Neuronal stem cell (in vitro differentiated cells): ENCODE measurements around the gene KLF13.

Experiments
- DNase-seq: peaks from one replicate; pipeline ENCODE4 v3.0.0-alpha.2; 2013; ENCODE audit warnings: low spot score
- H2AFZ ChIP-seq: one replicate; pipeline ENCODE4 v1.6.1; 2013; ENCODE audit warnings: mild to moderate bottlenecking, low read length, inconsistent platforms
- H2AK5ac ChIP-seq: 2 replicates; pipeline ENCODE4 v1.6.1; 2013; ENCODE audit warnings: low read depth, mild to moderate bottlenecking, inconsistent platforms, low read length, moderate library complexity, mixed read lengths
- H2BK120ac ChIP-seq: 2 replicates; pipeline ENCODE4 v1.6.1; 2013; ENCODE audit warnings: low read depth, mild to moderate bottlenecking, inconsistent platforms, low read length, moderate library complexity, mixed read lengths
- H2BK12ac ChIP-seq: one replicate; pipeline ENCODE4 v1.6.1; 2013; ENCODE audit warnings: low read length, inconsistent platforms
- H2BK15ac ChIP-seq: 2 replicates; pipeline ENCODE4 v1.6.1; 2013; ENCODE audit warnings: mild to moderate bottlenecking, low read length, inconsistent platforms, mixed read lengths
- H2BK5ac ChIP-seq: one replicate; pipeline ENCODE4 v1.6.1; 2013; ENCODE audit warnings: inconsistent platforms, mild to moderate bottlenecking, low read length, moderate library complexity
- H3K14ac ChIP-seq: one replicate; pipeline ENCODE4 v1.6.1; 2013; ENCODE audit warnings: low read length, inconsistent platforms
- H3K18ac ChIP-seq: 2 replicates; pipeline ENCODE4 v1.6.1; 2013; ENCODE audit warnings: low read length, inconsistent platforms
- H3K23ac ChIP-seq: 2 replicates; pipeline ENCODE4 v1.6.1; 2013; ENCODE audit warnings: low read depth, mild to moderate bottlenecking, mixed read lengths, low read length, inconsistent platforms; ENCODE audit not compliant: poor library complexity
- H3K27ac ChIP-seq: replicated peaks from 3 replicates; pipeline ENCODE4 v1.5.1; 2013; ENCODE audit warnings: low read length, inconsistent platforms
- H3K27me3 ChIP-seq, 3 experiments: 2 replicates each; pipeline ENCODE4 v1.6.1; 2013; ENCODE audit warnings: low read length in 3 of 3, mild to moderate bottlenecking in 2 of 3, inconsistent platforms in 1 of 3, low read depth in 1 of 3, mixed read lengths in 1 of 3, moderate library complexity in 1 of 3; ENCODE audit not compliant: control insufficient read depth in 3 of 3, insufficient read depth in 3 of 3
- H3K36me3 ChIP-seq, 2 donors: replicated peaks in 1 of 2; 2 replicates each; pipeline ENCODE4 v1.6.1; 2013; ENCODE audit warnings: low read length in 2 of 2; ENCODE audit not compliant: control insufficient read depth in 2 of 2, insufficient read depth in 2 of 2
- H3K4ac ChIP-seq: 2 replicates; pipeline ENCODE4 v1.6.1; 2013; ENCODE audit warnings: inconsistent platforms, mild to moderate bottlenecking, low read length, moderate library complexity
- H3K4me1 ChIP-seq, 2 donors: 1 replicate in 1 of 2; 2 replicates in 1 of 2; pipeline ENCODE4 v1.6.1; 2013; ENCODE audit warnings: low read length in 2 of 2, low read depth in 1 of 2; ENCODE audit not compliant: control insufficient read depth in 2 of 2, insufficient read depth in 1 of 2
- H3K4me2 ChIP-seq: one replicate; pipeline ENCODE4 v1.6.1; 2013; ENCODE audit warnings: mild to moderate bottlenecking, low read length, inconsistent platforms; ENCODE audit not compliant: insufficient read depth, poor library complexity, severe bottlenecking
- H3K4me3 ChIP-seq, 2 donors: 2 replicates each; pipeline ENCODE4 v1.5.1; 2013; ENCODE audit warnings: low read length in 2 of 2, mild to moderate bottlenecking in 2 of 2, inconsistent platforms in 1 of 2, moderate library complexity in 1 of 2
- H3K79me1 ChIP-seq: one replicate; pipeline ENCODE4 v1.6.1; 2013; ENCODE audit warnings: low read depth, mild to moderate bottlenecking, inconsistent platforms, low read length, moderate library complexity
- H3K9ac ChIP-seq: one replicate; pipeline ENCODE4 v1.6.1; 2013; ENCODE audit warnings: mild to moderate bottlenecking, low read depth, low read length, inconsistent platforms; ENCODE audit not compliant: poor library complexity
- H3K9me3 ChIP-seq, 2 donors: replicated peaks in 1 of 2; 2 replicates each; pipeline versions ENCODE3 to v1.6.1; 2013; ENCODE audit warnings: low read length in 2 of 2, mild to moderate bottlenecking in 2 of 2, inconsistent platforms in 1 of 2, low read depth in 1 of 2, mixed read lengths in 1 of 2, moderate library complexity in 1 of 2; ENCODE audit not compliant: control insufficient read depth in 2 of 2, insufficient read depth in 1 of 2
- H4K8ac ChIP-seq: one replicate; pipeline ENCODE4 v1.6.1; 2013; ENCODE audit warnings: low read depth, mild to moderate bottlenecking, inconsistent platforms, low read length, moderate library complexity
- H4K91ac ChIP-seq: one replicate; pipeline ENCODE4 v1.6.1; 2013; ENCODE audit warnings: low read length, low read depth, mild to moderate bottlenecking, inconsistent platforms; ENCODE audit not compliant: poor library complexity
- WGBS, 2 donors: extraction: QIAGEN DNeasy Blood & Tissue Kit; methylation state at CpG; one replicate each; pipeline ENCODE4 v1.1.7; 2013; ENCODE audit warnings: missing lambda C conversion rate in 2 of 2, mixed read lengths in 1 of 2; ENCODE audit not compliant: insufficient read length in 2 of 2, insufficient replicate concordance in 1 of 2; ENCODE audit errors: extremely low coverage in 2 of 2; 5-methylcytosine and 5-hydroxymethylcytosine counted together

The KLF13 gene

GRCh38 chr15:31324806-31325594 lies 1.6 kb upstream of the KLF13 start:
- WGBS, 2 donors, result no CpG with 5 or more reads among the region's 23 CpGs
- no peak for DNase-seq
- H3K4me2 ChIP-seq, result peak overlapping the region; percentile 100

GRCh38 chr15:31325595-31326155 lies 960 bp upstream of the KLF13 start:
- Histone ChIP-seq H2BK12ac (no peak overlapping the region), H2BK15ac (peak overlapping the region; percentile 72), H3K4ac (peak overlapping the region; percentile 14), H3K9ac (peak overlapping the region; percentile 88), H2AFZ (peak overlapping the region; percentile 98), H3K79me1 (peaks cover 7% of the 10 kb centered on the region), H3K9me3 (peaks cover 3% of the 10 kb centered on the region in 2 donors), H3K27ac (peak overlapping the region; percentile 77), H2BK5ac (no peak overlapping the region), H2BK120ac (no peak overlapping the region), H3K23ac (peak overlapping the region; percentile 97), H4K91ac (no peak overlapping the region), H3K4me1 (peaks cover 4 to 14% of the 10 kb centered on the region in 2 donors), H3K4me2 (peak overlapping the region; percentile 100), H3K14ac (peak overlapping the region; percentile 44), H4K8ac (peak overlapping the region; percentile 76), H2AK5ac (peak overlapping the region; percentile 60), H3K27me3 (peaks cover 0 to 23% (median 11%) of the 10 kb centered on the region in 3 experiments), H3K4me3 (peak overlapping the region; percentile 86 to 97), H3K18ac (peak overlapping the region; percentile 96), H3K36me3 (no peaks in the 10 kb centered on the region)
- no CpG with 5 or more reads among the region's 58 CpGs for WGBS, 2 donors
- no peak for DNase-seq

More at GRCh38 chr15:31324806-31325594, 1.6 kb upstream of the KLF13 start:
- H3K14ac ChIP-seq, result no peak overlapping the region
- peak overlapping the region; percentile 86 to 97 for H3K4me3 ChIP-seq
- H3K36me3 ChIP-seq, result no peaks in the 10 kb centered on the region
- H3K27ac ChIP-seq, result no peak overlapping the region
- peaks cover 3% of the 10 kb centered on the region in 2 donors for H3K9me3 ChIP-seq
- H3K18ac ChIP-seq, result no peak overlapping the region
- no peak overlapping the region for H4K8ac ChIP-seq
- peaks cover 0 to 23% (median 13%) of the 10 kb centered on the region in 3 experiments for H3K27me3 ChIP-seq
- H3K9ac ChIP-seq, result no peak overlapping the region
- no peak overlapping the region for H2BK12ac ChIP-seq
- H2BK15ac ChIP-seq, result no peak overlapping the region
- H3K4ac ChIP-seq, result no peak overlapping the region
- peak overlapping the region; percentile 98 for H2AFZ ChIP-seq
- no peak overlapping the region for H4K91ac ChIP-seq
- H3K4me1 ChIP-seq, result peaks cover 5 to 14% of the 10 kb centered on the region in 2 donors
- H2AK5ac ChIP-seq, result no peak overlapping the region
- H3K79me1 ChIP-seq, result peaks cover 5% of the 10 kb centered on the region
- H3K23ac ChIP-seq, result no peak overlapping the region
- H2BK5ac ChIP-seq, result no peak overlapping the region
- no peak overlapping the region for H2BK120ac ChIP-seq

GRCh38 chr15:31326875-31327668 lies 437 bp downstream of the KLF13 start:
- H2BK15ac ChIP-seq, result peak overlapping the region; percentile 82
- no CpG with 5 or more reads among the region's 130 CpGs for WGBS, 2 donors
- H3K36me3 ChIP-seq, result peaks cover 0 to 2% of the 10 kb centered on the region in 2 donors
- H2BK120ac ChIP-seq, result peak overlapping the region; percentile 84
- no peak for DNase-seq
- H2BK12ac ChIP-seq, result no peak overlapping the region
- peak overlapping the region; percentile 98 for H2AFZ ChIP-seq
- H3K23ac ChIP-seq, result peak overlapping the region; percentile 87
- peak overlapping the region; percentile 72 for H2BK5ac ChIP-seq
- H3K4me2 ChIP-seq, result peak overlapping the region; percentile 94
- H3K27ac ChIP-seq, result peak overlapping the region; percentile 68
- H3K79me1 ChIP-seq, result peaks cover 9% of the 10 kb centered on the region
- H3K27me3 ChIP-seq, result peaks cover 0 to 23% (median 11%) of the 10 kb centered on the region in 3 experiments
- H3K9ac ChIP-seq, result peak overlapping the region; percentile 89
- no peak overlapping the region for H4K8ac ChIP-seq
- H3K18ac ChIP-seq, result peak overlapping the region; percentile 98
- H3K4me1 ChIP-seq, result peaks cover 6 to 12% of the 10 kb centered on the region in 2 donors
- no peaks in the 10 kb centered on the region for H3K9me3 ChIP-seq
- peak overlapping the region; percentile 50 for H2AK5ac ChIP-seq
- H3K14ac ChIP-seq, result peak overlapping the region; percentile 77
- peak overlapping the region; percentile 86 to 93 for H3K4me3 ChIP-seq
- no peak overlapping the region for H4K91ac ChIP-seq
- H3K4ac ChIP-seq, result peak overlapping the region; percentile 8
